Measurements from ENCODE around the gene KRTAP5-8.
"Not testable (repeated sequence)": the region's sequence is repeated elsewhere in the genome, so short reads cannot be mapped to it uniquely, and the experiment has no call there.

DNA sequence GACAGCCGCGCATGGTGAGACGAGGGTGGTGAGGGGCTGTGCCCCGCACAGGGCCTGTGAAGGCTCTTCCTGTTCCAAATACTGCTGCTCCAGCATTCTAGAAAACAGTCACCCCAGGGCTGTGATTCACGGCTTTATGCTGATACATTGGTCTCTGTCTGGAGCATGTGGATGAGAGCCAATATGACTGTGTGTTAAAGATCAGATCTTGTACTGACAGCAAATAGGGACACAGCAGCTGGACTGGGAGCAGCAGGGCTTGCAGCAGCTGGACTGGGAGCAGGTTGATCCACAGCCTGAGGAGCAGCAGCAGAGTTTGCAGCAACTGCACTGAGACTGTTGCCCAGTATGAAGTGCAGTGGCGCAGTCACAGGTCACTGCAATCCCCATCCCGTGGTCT is 41.7 kb downstream of the KRTAP5-8 start:
- TF ChIP-seq, protein P1, sequence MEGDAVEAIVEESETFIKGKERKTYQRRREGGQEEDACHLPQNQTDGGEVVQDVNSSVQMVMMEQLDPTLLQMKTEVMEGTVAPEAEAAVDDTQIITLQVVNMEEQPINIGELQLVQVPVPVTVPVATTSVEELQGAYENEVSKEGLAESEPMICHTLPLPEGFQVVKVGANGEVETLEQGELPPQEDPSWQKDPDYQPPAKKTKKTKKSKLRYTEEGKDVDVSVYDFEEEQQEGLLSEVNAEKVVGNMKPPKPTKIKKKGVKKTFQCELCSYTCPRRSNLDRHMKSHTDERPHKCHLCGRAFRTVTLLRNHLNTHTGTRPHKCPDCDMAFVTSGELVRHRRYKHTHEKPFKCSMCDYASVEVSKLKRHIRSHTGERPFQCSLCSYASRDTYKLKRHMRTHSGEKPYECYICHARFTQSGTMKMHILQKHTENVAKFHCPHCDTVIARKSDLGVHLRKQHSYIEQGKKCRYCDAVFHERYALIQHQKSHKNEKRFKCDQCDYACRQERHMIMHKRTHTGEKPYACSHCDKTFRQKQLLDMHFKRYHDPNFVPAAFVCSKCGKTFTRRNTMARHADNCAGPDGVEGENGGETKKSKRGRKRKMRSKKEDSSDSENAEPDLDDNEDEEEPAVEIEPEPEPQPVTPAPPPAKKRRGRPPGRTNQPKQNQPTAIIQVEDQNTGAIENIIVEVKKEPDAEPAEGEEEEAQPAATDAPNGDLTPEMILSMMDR (IDR thresholded peaks at IDR 0.05): not testable (repeated sequence)
- not testable (repeated sequence) for TF ChIP-seq POLR2A (IDR thresholded peaks at IDR 0.05)

Measured in right lobe of liver (tissue), 4 donors.